AG04449 (cell line): ENCODE results near the gene CAPN13.

Experiments
- CTCF ChIA-PET: fragments of 350-600 bp; formaldehyde crosslinking; extraction: SDS; loops from one replicate; lab custom pipeline; 2021; ENCODE audit warnings: antibody characterized with exemption; lab: Yijun Ruan, JAX
- POLR2A ChIA-PET: fragments of 400-600, 350-600 bp; formaldehyde crosslinking; extraction: SDS; loops from one replicate; lab custom pipeline; 2020; ENCODE audit warnings: antibody characterized with exemption, inconsistent platforms; lab: Yijun Ruan, JAX
- DNase-seq: peaks from one replicate; pipeline ENCODE4 v3.0.0-alpha.2; 2010; ENCODE audit warnings: low read depth, low spot score
- H3K4me3 ChIP-seq: 2 replicates; pipeline ENCODE4 v1.5.1; 2011; ENCODE audit warnings: low read depth, mild to moderate bottlenecking, control low read depth, low read length
- TF ChIP-seq, protein P1 (sequence below): IDR thresholded peaks from one replicate; pipeline ENCODE4 v1.5.1; 2011; ENCODE audit warnings: mild to moderate bottlenecking, moderate library complexity, low read length, control low read depth, inconsistent platforms; ENCODE audit not compliant: insufficient read depth; ENCODE audit errors: missing control alignments

The CAPN13 gene

DNA sequence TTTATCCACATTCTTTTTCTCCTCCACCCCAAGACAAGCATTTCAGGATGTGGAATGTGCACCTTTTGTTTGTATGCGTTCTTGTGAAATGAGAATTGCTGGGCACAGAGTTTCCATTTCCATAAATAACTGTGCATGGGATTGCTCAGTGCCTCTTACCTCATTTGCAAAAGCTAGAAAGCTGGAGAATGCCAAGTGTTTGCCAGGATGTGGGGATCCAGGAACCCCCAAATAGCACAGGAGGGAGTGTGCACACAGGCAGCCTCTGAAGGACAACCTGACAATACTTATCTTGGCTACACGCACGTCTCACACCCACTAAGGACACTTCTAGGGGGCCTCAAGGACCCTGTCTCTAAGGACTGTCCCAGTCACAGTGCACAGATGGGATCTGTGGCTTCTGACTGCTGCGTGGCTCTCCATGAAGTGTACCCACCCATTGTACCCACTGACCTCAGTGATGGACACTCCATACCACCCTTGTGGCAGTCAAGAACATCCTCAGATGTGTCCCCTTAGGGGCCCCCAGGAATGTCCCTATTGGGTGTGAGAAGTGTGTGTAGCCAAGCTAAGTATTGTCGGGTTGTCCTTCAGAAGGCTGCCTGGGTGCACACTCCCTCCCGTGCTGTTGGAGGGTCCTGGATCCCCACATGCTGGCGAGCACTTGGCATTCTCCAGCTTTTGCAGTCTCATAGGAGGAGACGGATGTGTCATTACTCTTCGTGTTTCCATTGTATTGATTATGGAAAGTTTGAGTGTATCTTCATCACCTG is 38.4 kb downstream of the CAPN13 start:
- POLR2A ChIA-PET: no interaction called here
- DNase-seq: no peak
- TF ChIP-seq, protein P1, sequence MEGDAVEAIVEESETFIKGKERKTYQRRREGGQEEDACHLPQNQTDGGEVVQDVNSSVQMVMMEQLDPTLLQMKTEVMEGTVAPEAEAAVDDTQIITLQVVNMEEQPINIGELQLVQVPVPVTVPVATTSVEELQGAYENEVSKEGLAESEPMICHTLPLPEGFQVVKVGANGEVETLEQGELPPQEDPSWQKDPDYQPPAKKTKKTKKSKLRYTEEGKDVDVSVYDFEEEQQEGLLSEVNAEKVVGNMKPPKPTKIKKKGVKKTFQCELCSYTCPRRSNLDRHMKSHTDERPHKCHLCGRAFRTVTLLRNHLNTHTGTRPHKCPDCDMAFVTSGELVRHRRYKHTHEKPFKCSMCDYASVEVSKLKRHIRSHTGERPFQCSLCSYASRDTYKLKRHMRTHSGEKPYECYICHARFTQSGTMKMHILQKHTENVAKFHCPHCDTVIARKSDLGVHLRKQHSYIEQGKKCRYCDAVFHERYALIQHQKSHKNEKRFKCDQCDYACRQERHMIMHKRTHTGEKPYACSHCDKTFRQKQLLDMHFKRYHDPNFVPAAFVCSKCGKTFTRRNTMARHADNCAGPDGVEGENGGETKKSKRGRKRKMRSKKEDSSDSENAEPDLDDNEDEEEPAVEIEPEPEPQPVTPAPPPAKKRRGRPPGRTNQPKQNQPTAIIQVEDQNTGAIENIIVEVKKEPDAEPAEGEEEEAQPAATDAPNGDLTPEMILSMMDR: no peak
- H3K4me3 ChIP-seq: no peak overlapping the region
- CTCF ChIA-PET: no interaction called here

DNA sequence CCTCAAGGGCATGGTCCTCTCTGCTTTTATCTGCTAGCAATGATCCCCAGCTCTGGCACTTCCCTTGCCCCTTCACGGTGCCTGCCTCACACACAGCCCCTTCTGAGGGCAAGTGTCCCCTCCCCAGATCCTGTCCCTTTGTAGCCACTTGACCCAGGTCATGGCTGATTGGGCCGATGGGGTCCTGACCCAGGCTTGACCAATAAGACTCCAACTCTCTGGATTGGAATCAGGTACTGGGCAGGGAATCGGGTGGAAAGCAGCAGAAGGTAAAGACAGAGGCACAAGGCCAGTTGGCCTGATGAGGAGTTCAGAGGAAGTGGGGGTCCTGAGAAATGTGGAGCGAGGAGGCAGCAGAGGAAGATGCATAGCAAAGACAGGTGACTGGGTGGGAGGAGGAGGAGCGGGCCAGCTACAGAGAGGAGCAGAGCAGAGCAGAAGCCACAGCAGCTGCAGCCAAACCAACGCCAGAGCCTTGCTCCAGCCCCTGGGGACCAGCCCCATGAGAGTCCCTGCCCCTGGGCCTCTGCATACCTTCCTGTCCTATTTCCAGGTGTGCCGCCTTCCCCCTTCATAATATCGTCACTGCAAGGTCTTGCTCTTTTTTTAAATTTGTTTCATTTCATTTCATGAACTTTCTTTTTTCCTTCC is 39.1 kb downstream of the CAPN13 start:
- no peak for DNase-seq
- POLR2A ChIA-PET: interaction anchor here (0.6 kb wide), 1 partner anchor 620 kb away, joined by 3 read pairs; no protein-coding TSS in a partner anchor
- CTCF ChIA-PET: no interaction called here

DNA sequence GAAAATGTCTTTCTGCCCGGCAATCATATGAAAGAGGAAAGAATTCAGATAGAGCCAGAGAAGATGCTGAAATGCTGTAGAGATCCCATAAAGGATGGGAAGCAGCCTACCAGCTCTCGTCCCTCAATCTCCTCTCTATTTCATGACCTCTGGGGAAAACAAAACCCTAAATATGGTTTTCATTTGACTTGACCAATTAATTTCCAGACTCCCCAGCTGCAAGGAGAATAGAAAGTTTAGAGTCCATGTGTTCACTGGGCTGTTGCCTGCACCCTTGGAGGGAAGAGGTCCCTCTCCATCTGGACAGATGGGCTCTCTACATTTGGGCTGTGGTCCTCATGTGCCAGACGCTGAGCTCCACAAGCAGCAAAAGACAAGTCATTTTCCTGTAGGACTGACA is 40.6 kb downstream of the CAPN13 start:
- ChIA-PET POLR2A (no interaction called here), CTCF (no interaction called here)
- TF ChIP-seq, protein P1: no peak
- no peak overlapping the region for H3K4me3 ChIP-seq
- DNase-seq: no peak

More for the DNA sequence above, 39.1 kb downstream of the CAPN13 start:
- no peak overlapping the region for H3K4me3 ChIP-seq
- TF ChIP-seq, protein P1: no peak

DNA sequence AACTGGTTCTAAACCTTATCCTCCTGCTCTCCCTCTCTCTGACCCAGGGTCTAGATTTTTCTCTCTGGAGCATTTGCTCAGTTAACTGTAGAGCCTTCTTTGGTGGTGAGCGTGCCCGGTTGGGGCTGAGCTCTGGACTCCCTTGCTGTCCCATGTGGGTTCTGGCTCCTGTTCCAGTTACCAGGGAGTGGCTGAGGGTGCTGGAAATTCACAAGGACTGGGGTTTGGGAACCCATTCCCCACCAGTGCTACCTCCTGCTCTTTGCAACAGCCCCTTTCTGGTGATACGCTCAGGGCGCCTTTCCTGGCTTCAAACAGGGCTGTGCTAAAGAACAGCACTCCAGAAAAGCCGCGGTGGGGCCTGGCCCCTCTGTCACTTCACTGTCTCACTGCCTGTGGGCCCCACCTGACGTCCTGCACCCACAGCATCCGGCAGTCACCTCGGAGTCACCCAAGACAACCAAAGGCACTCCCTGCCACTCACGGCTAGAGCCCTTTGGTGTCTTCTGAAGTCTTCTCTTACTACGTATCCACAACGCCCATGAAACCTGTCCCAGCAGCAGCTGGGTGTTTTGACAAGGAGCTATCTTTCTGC is 41.3 kb downstream of the CAPN13 start:
- ChIA-PET POLR2A (no interaction called here), CTCF (no interaction called here)
- H3K4me3 ChIP-seq: no peak overlapping the region
- DNase-seq: no peak
- TF ChIP-seq, protein P1: no peak

DNA sequence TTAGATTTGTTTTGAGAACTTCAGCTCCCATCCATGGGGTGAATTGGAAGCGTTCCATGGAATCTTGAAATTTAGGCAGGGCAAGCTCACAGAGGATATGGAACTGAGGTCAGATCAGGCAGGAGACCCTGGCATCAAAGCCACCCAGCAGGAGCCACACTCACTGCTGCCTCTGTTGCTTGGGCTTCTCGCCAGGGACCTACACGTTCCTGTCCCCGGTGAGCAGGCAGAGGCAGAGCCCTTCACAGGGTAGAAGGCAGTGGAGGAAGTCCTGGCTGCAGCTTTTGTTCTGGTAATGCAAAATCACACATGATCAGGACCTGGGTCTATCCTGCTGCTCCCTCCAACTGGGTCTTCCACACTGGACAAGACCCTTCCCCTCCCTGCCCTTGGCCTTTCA is 42.1 kb downstream of the CAPN13 start:
- H3K4me3 ChIP-seq: no peak overlapping the region
- POLR2A ChIA-PET: no interaction called here
- CTCF ChIA-PET: no interaction called here
- TF ChIP-seq, protein P1: no peak
- no peak for DNase-seq
